HEK293T (cell line): Measurements from ENCODE around the gene GRK1.

Experiments
- NFRKB ChIP-seq: fragments of 450-650 bp; IDR thresholded peaks from 2 replicates; pipeline ENCODE4 v1.6.1; 2016; ENCODE audit warnings: mild to moderate bottlenecking, moderate library complexity
- SP1 ChIP-seq: fragments of 450-650 bp; IDR thresholded peaks from 2 replicates; pipeline ENCODE4 v1.6.1; 2017
- SUZ12 ChIP-seq: fragments of 450-650 bp; IDR thresholded peaks from 2 replicates; pipeline ENCODE4 v1.6.1; 2016; ENCODE audit warnings: mild to moderate bottlenecking
- TARDBP ChIP-seq: fragments of 450-650 bp; IDR thresholded peaks from 2 replicates; pipeline ENCODE4 v1.6.1; 2016
- ZNF384 ChIP-seq: fragments of 450-650 bp; IDR thresholded peaks from 2 replicates; pipeline ENCODE4 v1.6.1; 2016
- TF ChIP-seq, protein P1 (sequence below): fragments of 450-650 bp; IDR thresholded peaks from 2 replicates; pipeline ENCODE4 v1.6.1; 2016

DNA sequence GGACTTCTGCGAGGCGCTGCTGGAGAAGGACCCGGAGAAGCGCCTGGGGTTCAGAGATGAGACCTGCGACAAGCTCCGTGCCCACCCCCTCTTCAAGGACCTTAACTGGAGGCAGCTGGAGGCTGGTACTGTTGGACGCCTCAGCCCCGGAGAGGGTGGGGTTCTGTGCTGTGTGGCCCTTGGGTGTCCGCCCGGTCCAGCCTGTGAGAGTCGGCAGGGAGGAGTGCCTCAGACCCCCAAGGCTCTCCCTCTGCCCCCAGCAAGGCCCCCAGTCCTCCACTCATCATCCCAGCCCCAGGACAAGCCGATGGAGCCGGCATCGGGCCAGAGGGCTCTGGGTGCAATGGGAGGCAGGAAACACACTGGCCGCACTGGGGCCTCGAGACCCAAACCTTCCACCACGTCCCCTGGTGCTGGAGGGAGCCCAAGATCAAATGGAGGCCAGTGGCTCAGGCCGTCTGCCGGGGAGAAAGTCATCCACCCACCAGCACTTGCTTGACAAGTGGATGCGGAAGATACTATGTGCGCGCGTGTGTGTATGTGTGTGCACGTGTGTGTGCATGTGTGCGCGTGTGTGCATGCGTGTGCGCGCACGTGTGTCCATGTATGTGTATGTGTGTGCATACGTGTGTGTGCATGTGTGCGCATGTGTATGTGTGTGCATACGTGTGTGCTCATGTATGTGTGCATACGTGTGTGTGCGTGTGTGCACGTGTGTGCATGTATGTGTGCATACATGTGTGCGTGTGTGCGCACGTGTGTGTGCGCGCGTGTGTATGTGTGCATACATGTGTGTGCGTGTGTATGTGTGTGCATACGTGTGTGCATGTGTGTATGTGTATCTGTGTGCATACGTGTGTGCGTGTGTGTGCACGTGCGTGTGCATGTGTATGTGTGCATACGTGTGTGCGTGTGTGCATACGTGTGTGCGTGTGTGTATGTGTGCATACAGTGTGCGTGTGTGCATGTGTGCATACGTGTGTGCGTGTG, 66.2 kb downstream of the GRK1 start:
- TF ChIP-seq SP1 (no peak), SUZ12 (no peak), TARDBP (no peak), ZNF384 (no peak), NFRKB (no peak)
- TF ChIP-seq, protein P1, sequence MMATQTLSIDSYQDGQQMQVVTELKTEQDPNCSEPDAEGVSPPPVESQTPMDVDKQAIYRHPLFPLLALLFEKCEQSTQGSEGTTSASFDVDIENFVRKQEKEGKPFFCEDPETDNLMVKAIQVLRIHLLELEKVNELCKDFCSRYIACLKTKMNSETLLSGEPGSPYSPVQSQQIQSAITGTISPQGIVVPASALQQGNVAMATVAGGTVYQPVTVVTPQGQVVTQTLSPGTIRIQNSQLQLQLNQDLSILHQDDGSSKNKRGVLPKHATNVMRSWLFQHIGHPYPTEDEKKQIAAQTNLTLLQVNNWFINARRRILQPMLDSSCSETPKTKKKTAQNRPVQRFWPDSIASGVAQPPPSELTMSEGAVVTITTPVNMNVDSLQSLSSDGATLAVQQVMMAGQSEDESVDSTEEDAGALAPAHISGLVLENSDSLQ: no peak
